ENCODE results near the gene PPFIA1.

PPFIA1 gene

DNA sequence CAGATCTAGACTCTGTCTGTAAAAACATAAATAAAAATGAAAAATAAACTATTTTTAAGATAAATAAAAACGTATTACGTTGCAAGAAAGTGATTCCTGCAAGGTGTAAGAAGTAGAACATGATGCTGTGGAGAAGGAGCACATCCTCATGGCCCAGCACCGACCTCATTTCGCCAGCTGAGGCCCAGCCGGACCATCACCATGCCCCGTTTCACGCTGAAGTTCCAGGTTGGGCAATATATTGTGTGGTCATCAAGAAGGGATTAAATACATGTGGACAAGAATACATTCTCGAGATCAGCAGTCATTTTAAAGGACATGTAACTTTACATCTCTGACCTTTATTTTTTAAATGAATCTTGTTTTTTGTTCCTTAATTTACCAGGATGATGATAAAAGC is 107.2 kb downstream of the PPFIA1 start:
- Histone ChIP-seq H3K27me3 (ENCODE audit: insufficient read depth, poor library complexity, severe bottlenecking) (no peaks in the 10 kb centered on the region), H3K4me3 (replicated peaks; ENCODE audit: insufficient read depth, low read length) (no peak overlapping the region), H3K27ac (replicated peaks) (no peak overlapping the region)
- no peak for DNase-seq (ENCODE audit: low read depth in 1 of 2, low spot score in 1 of 2)
- TF ChIP-seq, protein P1, sequence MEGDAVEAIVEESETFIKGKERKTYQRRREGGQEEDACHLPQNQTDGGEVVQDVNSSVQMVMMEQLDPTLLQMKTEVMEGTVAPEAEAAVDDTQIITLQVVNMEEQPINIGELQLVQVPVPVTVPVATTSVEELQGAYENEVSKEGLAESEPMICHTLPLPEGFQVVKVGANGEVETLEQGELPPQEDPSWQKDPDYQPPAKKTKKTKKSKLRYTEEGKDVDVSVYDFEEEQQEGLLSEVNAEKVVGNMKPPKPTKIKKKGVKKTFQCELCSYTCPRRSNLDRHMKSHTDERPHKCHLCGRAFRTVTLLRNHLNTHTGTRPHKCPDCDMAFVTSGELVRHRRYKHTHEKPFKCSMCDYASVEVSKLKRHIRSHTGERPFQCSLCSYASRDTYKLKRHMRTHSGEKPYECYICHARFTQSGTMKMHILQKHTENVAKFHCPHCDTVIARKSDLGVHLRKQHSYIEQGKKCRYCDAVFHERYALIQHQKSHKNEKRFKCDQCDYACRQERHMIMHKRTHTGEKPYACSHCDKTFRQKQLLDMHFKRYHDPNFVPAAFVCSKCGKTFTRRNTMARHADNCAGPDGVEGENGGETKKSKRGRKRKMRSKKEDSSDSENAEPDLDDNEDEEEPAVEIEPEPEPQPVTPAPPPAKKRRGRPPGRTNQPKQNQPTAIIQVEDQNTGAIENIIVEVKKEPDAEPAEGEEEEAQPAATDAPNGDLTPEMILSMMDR (IDR thresholded peaks at IDR 0.05; ENCODE audit: insufficient read depth, low read length), result no peak
- TF ChIP-seq SPI1 (IDR thresholded peaks at IDR 0.05; ENCODE audit: borderline replicate concordance, low read depth) (no peak), POLR2AphosphoS5 (IDR thresholded peaks at IDR 0.05; ENCODE audit: low read depth) (no peak), GABPA (IDR thresholded peaks at IDR 0.05; ENCODE audit: low read depth) (no peak)
- TF ChIP-seq, protein P2, sequence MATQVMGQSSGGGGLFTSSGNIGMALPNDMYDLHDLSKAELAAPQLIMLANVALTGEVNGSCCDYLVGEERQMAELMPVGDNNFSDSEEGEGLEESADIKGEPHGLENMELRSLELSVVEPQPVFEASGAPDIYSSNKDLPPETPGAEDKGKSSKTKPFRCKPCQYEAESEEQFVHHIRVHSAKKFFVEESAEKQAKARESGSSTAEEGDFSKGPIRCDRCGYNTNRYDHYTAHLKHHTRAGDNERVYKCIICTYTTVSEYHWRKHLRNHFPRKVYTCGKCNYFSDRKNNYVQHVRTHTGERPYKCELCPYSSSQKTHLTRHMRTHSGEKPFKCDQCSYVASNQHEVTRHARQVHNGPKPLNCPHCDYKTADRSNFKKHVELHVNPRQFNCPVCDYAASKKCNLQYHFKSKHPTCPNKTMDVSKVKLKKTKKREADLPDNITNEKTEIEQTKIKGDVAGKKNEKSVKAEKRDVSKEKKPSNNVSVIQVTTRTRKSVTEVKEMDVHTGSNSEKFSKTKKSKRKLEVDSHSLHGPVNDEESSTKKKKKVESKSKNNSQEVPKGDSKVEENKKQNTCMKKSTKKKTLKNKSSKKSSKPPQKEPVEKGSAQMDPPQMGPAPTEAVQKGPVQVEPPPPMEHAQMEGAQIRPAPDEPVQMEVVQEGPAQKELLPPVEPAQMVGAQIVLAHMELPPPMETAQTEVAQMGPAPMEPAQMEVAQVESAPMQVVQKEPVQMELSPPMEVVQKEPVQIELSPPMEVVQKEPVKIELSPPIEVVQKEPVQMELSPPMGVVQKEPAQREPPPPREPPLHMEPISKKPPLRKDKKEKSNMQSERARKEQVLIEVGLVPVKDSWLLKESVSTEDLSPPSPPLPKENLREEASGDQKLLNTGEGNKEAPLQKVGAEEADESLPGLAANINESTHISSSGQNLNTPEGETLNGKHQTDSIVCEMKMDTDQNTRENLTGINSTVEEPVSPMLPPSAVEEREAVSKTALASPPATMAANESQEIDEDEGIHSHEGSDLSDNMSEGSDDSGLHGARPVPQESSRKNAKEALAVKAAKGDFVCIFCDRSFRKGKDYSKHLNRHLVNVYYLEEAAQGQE (IDR thresholded peaks at IDR 0.05; ENCODE audit: insufficient replicate concordance, low read depth), result no peak

DNA sequence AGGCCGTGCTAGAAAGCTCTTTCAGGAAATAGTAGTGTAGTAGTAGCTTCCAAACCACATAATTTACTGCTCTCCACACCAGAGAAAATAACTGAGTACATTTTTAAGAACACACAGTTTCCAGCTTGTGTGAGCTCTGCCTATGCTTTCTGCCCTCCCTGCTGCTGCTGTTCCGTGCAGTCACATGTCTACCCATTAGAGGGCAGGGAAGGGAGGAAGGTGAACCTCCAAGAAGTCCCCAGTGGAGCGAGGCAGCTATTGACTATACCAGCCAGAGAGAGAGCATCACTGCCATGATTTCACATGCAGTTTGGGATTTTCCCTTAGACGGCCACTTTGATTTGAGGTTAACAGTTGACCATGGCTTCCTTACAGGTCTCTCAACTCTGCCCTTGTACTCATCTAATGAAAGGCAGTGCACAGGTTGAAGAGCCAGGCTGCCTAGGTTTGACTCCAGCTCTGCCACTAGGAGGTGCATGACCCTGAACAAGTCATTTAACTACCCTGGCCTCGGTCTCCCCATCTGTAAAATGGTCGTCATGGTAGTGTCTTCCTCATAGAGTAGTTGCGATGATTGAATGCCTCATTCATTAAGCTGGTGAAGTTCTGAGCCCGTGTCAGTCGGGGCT is 108.1 kb downstream of the PPFIA1 start:
- Histone ChIP-seq H3K4me3 (replicated peaks; ENCODE audit: insufficient read depth, low read length) (no peak overlapping the region), H3K27me3 (ENCODE audit: insufficient read depth, poor library complexity, severe bottlenecking) (no peaks in the 10 kb centered on the region), H3K27ac (replicated peaks) (no peak overlapping the region)
- DNase-seq (ENCODE audit: low read depth in 1 of 2, low spot score in 1 of 2), result no peak
- TF ChIP-seq POLR2AphosphoS5 (IDR thresholded peaks at IDR 0.05; ENCODE audit: low read depth) (no peak), GABPA (IDR thresholded peaks at IDR 0.05; ENCODE audit: low read depth) (no peak), SPI1 (IDR thresholded peaks at IDR 0.05; ENCODE audit: borderline replicate concordance, low read depth) (no peak)
- TF ChIP-seq, protein P2 (IDR thresholded peaks at IDR 0.05; ENCODE audit: insufficient replicate concordance, low read depth), result no peak

DNA sequence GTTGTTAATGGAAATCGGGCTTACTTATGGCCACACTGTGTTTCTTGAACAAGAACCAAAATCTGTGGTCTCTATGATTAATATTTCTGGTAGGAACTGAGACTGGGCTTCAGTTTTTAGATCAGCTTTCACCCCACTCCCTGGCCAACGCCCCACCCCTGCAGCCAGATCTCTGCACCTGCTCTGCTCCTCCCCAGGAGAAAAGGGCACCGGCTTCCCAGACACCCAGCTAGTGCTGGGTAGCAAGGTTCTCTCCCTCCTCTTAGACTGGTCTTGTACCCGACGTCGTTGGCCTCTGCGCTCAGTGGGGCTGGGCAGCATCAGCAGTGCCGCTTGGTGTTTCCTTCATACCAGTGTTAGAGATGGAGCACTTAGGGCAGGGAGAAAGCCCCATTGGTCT is 110.9 kb downstream of the PPFIA1 start:
- Histone ChIP-seq H3K27me3 (ENCODE audit: insufficient read depth, poor library complexity, severe bottlenecking) (no peaks in the 10 kb centered on the region), H3K4me3 (replicated peaks; ENCODE audit: insufficient read depth, low read length) (no peak overlapping the region), H3K27ac (replicated peaks) (no peak overlapping the region)
- TF ChIP-seq, protein P2 (IDR thresholded peaks at IDR 0.05; ENCODE audit: insufficient replicate concordance, low read depth), result no peak
- TF ChIP-seq, protein P1 (IDR thresholded peaks at IDR 0.05; ENCODE audit: insufficient read depth, low read length), result no peak
- TF ChIP-seq POLR2AphosphoS5 (IDR thresholded peaks at IDR 0.05; ENCODE audit: low read depth) (no peak), GABPA (IDR thresholded peaks at IDR 0.05; ENCODE audit: low read depth) (no peak), SPI1 (IDR thresholded peaks at IDR 0.05; ENCODE audit: borderline replicate concordance, low read depth) (no peak)
- no peak for DNase-seq (ENCODE audit: low read depth in 1 of 2, low spot score in 1 of 2)

Data from HL-60 (cell line).